GM23248 (cell line): Measurements from ENCODE around the gene FGGY. TPM values are rescaled to one million over a fixed set of nuclear protein-coding genes. Genes with fewer than 3 reads are reported as not detected.
"Not testable (repeated sequence)": the region's sequence is repeated elsewhere in the genome, so short reads cannot be mapped to it uniquely, and the experiment has no call there.

Experiments
- DNase-seq: peaks from one replicate; pipeline ENCODE4 v3.0.0-alpha.2; 2015
- H2AFZ ChIP-seq: fragments of 200-600 bp; sonication (generic); 2 replicates; pipeline ENCODE4 v1.6.1; 2016; ENCODE audit warnings: antibody characterized with exemption
- H3F3A ChIP-seq: fragments of 200-600 bp; sonication (generic); 2 replicates; pipeline ENCODE4 v1.6.1; 2016; ENCODE audit warnings: mild to moderate bottlenecking, antibody characterized with exemption, mixed run types; ENCODE audit not compliant: insufficient read depth
- H3K27ac ChIP-seq: fragments of 200-600 bp; sonication (generic); 2 replicates; pipeline ENCODE4 v1.5.1; 2016; ENCODE audit warnings: mild to moderate bottlenecking
- H3K27me3 ChIP-seq: fragments of 200-600 bp; sonication (generic); replicated peaks from 2 replicates; pipeline ENCODE4 v1.6.1; 2016; ENCODE audit warnings: mild to moderate bottlenecking; ENCODE audit not compliant: insufficient read depth
- H3K36me3 ChIP-seq: fragments of 200-600 bp; sonication (generic); 2 replicates; pipeline ENCODE4 v1.6.1; 2016; ENCODE audit warnings: low read depth, mild to moderate bottlenecking
- H3K4me1 ChIP-seq: fragments of 200-600 bp; sonication (generic); 2 replicates; pipeline ENCODE4 v1.6.1; 2016; ENCODE audit warnings: mild to moderate bottlenecking; ENCODE audit not compliant: insufficient read depth
- H3K4me2 ChIP-seq: fragments of 200-600 bp; sonication (generic); one replicate; pipeline ENCODE4 v1.6.1; 2016; ENCODE audit warnings: mild to moderate bottlenecking; ENCODE audit not compliant: unreplicated experiment
- H3K4me3 ChIP-seq: fragments of 200-600 bp; sonication (generic); 2 replicates; pipeline ENCODE4 v1.5.1; 2016; ENCODE audit warnings: mild to moderate bottlenecking
- H3K79me2 ChIP-seq: fragments of 200-600 bp; sonication (generic); 2 replicates; pipeline ENCODE4 v1.6.1; 2016; ENCODE audit warnings: mild to moderate bottlenecking; ENCODE audit not compliant: insufficient read depth
- H3K9ac ChIP-seq: fragments of 200-600 bp; sonication (generic); 2 replicates; pipeline ENCODE4 v1.6.1; 2016; ENCODE audit warnings: mild to moderate bottlenecking
- H3K9me2 ChIP-seq: fragments of 200-600 bp; sonication (generic); 2 replicates; pipeline ENCODE4 v1.6.1; 2016; ENCODE audit warnings: mixed run types, mild to moderate bottlenecking, moderate library complexity; ENCODE audit not compliant: insufficient read depth
- H3K9me3 ChIP-seq: fragments of 200-600 bp; sonication (generic); one replicate; pipeline ENCODE4 v1.6.1; 2017; ENCODE audit warnings: low read depth
- H4K20me1 ChIP-seq: fragments of 200-600 bp; sonication (generic); 2 replicates; pipeline ENCODE4 v1.6.0; 2016; ENCODE audit not compliant: insufficient read depth
- EZH2 ChIP-seq: fragments of 200-600 bp; sonication (generic); IDR thresholded peaks from 2 replicates; pipeline ENCODE4 v1.6.1; 2018; ENCODE audit warnings: antibody characterized with exemption, mild to moderate bottlenecking; ENCODE audit not compliant: insufficient read depth, poor library complexity, severe bottlenecking
- EZH2phosphoT487 ChIP-seq: fragments of 200-600 bp; sonication (generic); IDR thresholded peaks from 2 replicates; pipeline ENCODE4 v1.6.1; 2018; ENCODE audit warnings: antibody characterized with exemption, moderate library complexity, mild to moderate bottlenecking, low read depth; ENCODE audit not compliant: insufficient read depth
- WGBS, 2 experiments: methylation state at CpG; one replicate each; pipeline ENCODE4 v1.1.6; 2015 to 2017; ENCODE audit warnings: low lambda C conversion rate in 2 of 2, low coverage in 1 of 2; ENCODE audit errors: missing lambda C conversion rate in 2 of 2; 5-methylcytosine and 5-hydroxymethylcytosine counted together
- in situ Hi-C: fragments of 300-500 bp; cut with MboI; formaldehyde crosslinking; loops from 2 replicates; pipeline ENCODE4 v1.15.0; 2020
- polyA plus RNA-seq: library from polyadenylated mRNA; unstranded; fragments of >200 nt; fragmentation: Nextera tagmentation; extraction: Ambion mirVana; gene quantifications from 2 replicates; pipeline ENCODE4 v1.2.1, GENCODE V29; 2016
- total RNA-seq: library from RNA; depleted of rRNA; stranded (reverse); fragments of >200 nt; shearing (Covaris generic); gene quantifications from 2 replicates; pipeline ENCODE4 v1.2.3, GENCODE V29; 2014

Gene FGGY
- total and polyA plus RNA-seq, 2 experiments from 2014 or later, result 12.8 to 16.9 TPM

- Histone ChIP-seq H2AFZ (no peak overlapping the region), H3K4me2 (no peak overlapping the region), H3F3A (no peaks in the 10 kb centered on the region), H3K79me2 (no peaks in the 10 kb centered on the region), H3K9me2 (no peaks in the 10 kb centered on the region), H3K9me3 (no peaks in the 10 kb centered on the region), H3K9ac (no peak overlapping the region), H3K4me1 (peaks cover 16% of the 10 kb centered on the region), H3K36me3 (no peaks in the 10 kb centered on the region), H4K20me1 (no peaks in the 10 kb centered on the region), H3K27me3 (no peaks in the 10 kb centered on the region), H3K4me3 (no peak overlapping the region), H3K27ac (no peak overlapping the region)
- TF ChIP-seq EZH2 (no peak), EZH2phosphoT487 (no peak)
- 93 to 99% methylated on average over 3 of the region's 3 CpGs for WGBS, 2 experiments
- in situ Hi-C loops, result no loop called here
- no peak for DNase-seq
Observed at GRCh38 chr1:59353453-59353852, 56.6 kb downstream of the FGGY start.

GRCh38 chr1:59354239-59354638 is 57.3 kb downstream of the FGGY start:
- H3K79me2 ChIP-seq, H4K20me1 ChIP-seq, in situ Hi-C loops, H3K4me3 ChIP-seq, H3K9me3 ChIP-seq, H3F3A ChIP-seq, H3K27me3 ChIP-seq, H3K9ac ChIP-seq, H3K9me2 ChIP-seq, DNase-seq, H3K36me3 ChIP-seq: not testable (repeated sequence)
- WGBS, 2 experiments, result 84 to 92% methylated on average over 4 of the region's 4 CpGs
- Histone ChIP-seq H3K4me1 (peaks cover 17% of the 10 kb centered on the region), H3K27ac (peak overlapping the region; percentile 64), H3K4me2 (peak overlapping the region; percentile 7), H2AFZ (0 out of 2 replicates have a peak overlapping the region, but pooled peaks have one; percentile 27)

GRCh38 chr1:59354709-59355337 is 57.9 kb downstream of the FGGY start:
- peak; percentile 64 for DNase-seq

GRCh38 chr1:59355361-59355760 is 58.5 kb downstream of the FGGY start:
- Histone ChIP-seq H3F3A (peaks cover 5% of the 10 kb centered on the region; the same call in 1 of the 2 replicates), H3K9me3 (no peaks in the 10 kb centered on the region), H3K4me1 (peaks cover 29% of the 10 kb centered on the region), H3K9me2 (no peaks in the 10 kb centered on the region), H4K20me1 (no peaks in the 10 kb centered on the region), H3K27ac (peak overlapping the region; percentile 64), H3K4me2 (no peak overlapping the region), H3K36me3 (no peaks in the 10 kb centered on the region), H3K27me3 (no peaks in the 10 kb centered on the region), H3K9ac (peak overlapping the region; percentile 18), H3K79me2 (no peaks in the 10 kb centered on the region), H2AFZ (no peak overlapping the region), H3K4me3 (no peak overlapping the region)
- peak; percentile 65 for DNase-seq
- TF ChIP-seq EZH2 (no peak), EZH2phosphoT487 (no peak)
- in situ Hi-C loops, result no loop called here

More at GRCh38 chr1:59354709-59355337, 57.9 kb downstream of the FGGY start:
- no peaks in the 10 kb centered on the region for H3K9me3 ChIP-seq
- H4K20me1 ChIP-seq, result no peaks in the 10 kb centered on the region
- peak overlapping the region; percentile 7 for H3K4me2 ChIP-seq
- H3F3A ChIP-seq, result peaks cover 5% of the 10 kb centered on the region; the same call in 1 of the 2 replicates
- H3K9me2 ChIP-seq, result no peaks in the 10 kb centered on the region
- no peaks in the 10 kb centered on the region for H3K36me3 ChIP-seq
- no peaks in the 10 kb centered on the region for H3K27me3 ChIP-seq
- no peaks in the 10 kb centered on the region for H3K79me2 ChIP-seq
- H3K4me1 ChIP-seq, result peaks cover 23% of the 10 kb centered on the region
- no peak for TF ChIP-seq EZH2phosphoT487
- no peak for TF ChIP-seq EZH2
- WGBS, 2 experiments, result 41 to 47% methylated on average over 5 of the region's 5 CpGs
- H3K4me3 ChIP-seq, result no peak overlapping the region
- peak overlapping the region; percentile 64 for H3K27ac ChIP-seq
- in situ Hi-C loops, result no loop called here
- H2AFZ ChIP-seq, result 0 out of 2 replicates have a peak overlapping the region, but pooled peaks have one; percentile 27
- peak overlapping the region; percentile 18; the same call in 1 of the 2 replicates for H3K9ac ChIP-seq

DNA sequence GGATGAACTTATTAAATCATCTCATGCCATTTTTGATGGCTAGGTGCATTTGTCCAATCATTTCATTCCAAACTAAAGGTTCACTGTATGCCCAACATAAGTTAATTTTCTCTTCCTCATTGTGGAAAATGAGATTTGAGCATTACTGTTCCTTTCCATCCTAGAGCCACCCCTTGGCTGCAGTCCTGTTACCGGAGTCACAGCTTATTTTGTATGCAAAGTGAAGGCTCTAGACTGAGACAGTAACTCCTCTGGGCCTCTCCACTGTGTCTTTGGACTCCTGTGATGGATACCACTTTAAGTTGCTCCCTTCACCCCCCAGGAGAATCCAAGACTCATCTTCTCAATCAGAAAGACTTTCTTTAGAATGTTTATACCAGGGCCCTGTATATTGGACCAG is 59.7 kb downstream of the FGGY start:
- H3K9ac ChIP-seq, result no peak overlapping the region
- no peak overlapping the region for H3K4me2 ChIP-seq
- no peaks in the 10 kb centered on the region for H3K79me2 ChIP-seq
- H3K36me3 ChIP-seq, result no peaks in the 10 kb centered on the region
- no peak overlapping the region for H3K27ac ChIP-seq
- H3K4me3 ChIP-seq, result no peak overlapping the region
- H4K20me1 ChIP-seq, result no peaks in the 10 kb centered on the region
- in situ Hi-C loops, result no loop called here
- H3K9me2 ChIP-seq, result no peaks in the 10 kb centered on the region
- H3K4me1 ChIP-seq, result peaks cover 37% of the 10 kb centered on the region
- 33% methylated on average over 1 of the region's 1 CpG for WGBS, 2 experiments
- TF ChIP-seq EZH2phosphoT487, result no peak
- TF ChIP-seq EZH2, result no peak
- H3K27me3 ChIP-seq, result no peaks in the 10 kb centered on the region
- no peak for DNase-seq
- no peak overlapping the region for H2AFZ ChIP-seq
- H3F3A ChIP-seq, result peaks cover 5% of the 10 kb centered on the region; the same call in 1 of the 2 replicates
- no peaks in the 10 kb centered on the region for H3K9me3 ChIP-seq
